ENCODE measurements around the gene WDR64. TPM values are rescaled to one million over a fixed set of nuclear protein-coding genes. Genes with fewer than 3 reads are reported as not detected.

WDR64 gene
- total RNA-seq, 1 experiment from 2014 or later: not detected

DNA sequence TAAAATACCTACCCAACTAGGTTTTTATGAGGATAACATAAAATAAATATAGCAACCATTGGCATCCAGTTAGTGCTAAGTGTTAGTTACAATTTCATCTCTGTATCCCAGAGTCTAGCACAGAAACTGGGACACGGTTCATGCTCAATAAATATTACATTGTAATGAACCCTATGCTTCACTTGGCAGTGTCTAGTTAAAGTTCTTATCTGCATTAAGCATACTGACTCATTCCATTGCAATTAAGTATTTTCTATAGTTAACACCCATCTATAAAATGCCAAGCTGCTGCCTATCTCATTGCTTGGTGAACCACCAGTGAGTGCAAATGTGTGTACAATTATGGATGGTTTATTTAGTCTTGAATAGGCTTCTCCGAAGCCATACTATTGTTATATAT is 27.1 kb upstream of the WDR64 start:
- intact Hi-C loops (cut with micrococcal nuclease; ENCODE audit: unreplicated experiment): no loop called here

DNA sequence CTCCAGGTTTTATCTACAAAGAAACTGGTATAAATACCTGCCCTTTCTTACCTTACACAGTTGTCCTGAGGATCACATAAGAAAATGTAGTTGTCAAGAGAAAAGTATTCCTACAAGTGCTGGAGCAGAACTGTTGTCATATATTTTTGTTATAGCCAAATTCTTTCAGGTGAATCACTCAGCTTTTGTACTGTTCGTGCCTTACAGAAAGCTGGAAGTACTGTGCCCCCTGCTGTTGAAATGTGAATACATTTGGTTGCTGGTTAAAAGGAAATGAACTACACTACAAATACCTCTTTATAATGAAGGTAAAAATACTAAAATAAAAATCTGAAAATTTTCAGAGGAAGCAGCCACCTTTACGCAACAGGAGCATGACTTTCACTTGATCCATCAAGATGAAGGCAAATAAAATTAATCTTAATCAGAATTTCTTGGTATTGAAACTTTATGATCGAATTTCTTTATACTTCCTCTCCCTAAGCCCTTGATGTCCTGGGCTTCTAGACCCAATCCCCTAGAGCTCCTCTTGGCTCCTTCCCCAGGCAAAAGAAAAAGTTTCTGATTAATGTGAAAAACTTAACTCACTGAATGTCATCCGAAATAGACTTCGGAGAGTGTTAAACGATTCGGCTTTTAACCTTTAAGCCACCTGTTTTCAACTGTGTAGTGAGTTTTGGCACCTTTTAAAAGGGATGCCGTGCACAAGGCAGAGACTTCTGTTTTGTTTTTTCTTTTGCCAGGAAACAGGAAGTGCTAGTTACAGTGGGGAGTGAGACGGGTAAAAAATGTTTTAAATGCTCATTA is 24.4 kb upstream of the WDR64 start:
- POLR2A ChIA-PET: no interaction called here
- Mint-ChIP-seq H3K4me3 (ENCODE audit: unreplicated experiment) (no peak overlapping the region), H3K27ac (ENCODE audit: unreplicated experiment) (no peak overlapping the region), H3K4me1 (ENCODE audit: low read depth, unreplicated experiment) (peaks cover 9% of the 10 kb centered on the region), H3K27me3 (ENCODE audit: insufficient read depth, unreplicated experiment) (no peaks in the 10 kb centered on the region), H3K36me3 (ENCODE audit: insufficient read depth, unreplicated experiment) (peaks cover 23% of the 10 kb centered on the region), H3K9me3 (ENCODE audit: unreplicated experiment) (no peaks in the 10 kb centered on the region)
- H3K4me1 ChIP-seq: peaks cover 5% of the 10 kb centered on the region; the same call in 1 of the 2 replicates
- no peaks in the 10 kb centered on the region for H3K36me3 ChIP-seq (ENCODE audit: control insufficient read depth, insufficient read depth, low read length)
- H3K27me3 ChIP-seq (replicated peaks; ENCODE audit: control insufficient read depth, insufficient read depth, low read length): no peaks in the 10 kb centered on the region
- H3K4me3 ChIP-seq (ENCODE audit: low read depth, low read length): no peak overlapping the region
- peak in 1 of 2 experiments; percentile 45 for DNase-seq
- no TSS peak for BruUV-seq (replicated peaks)
- peak; percentile 51 to 52 for TF ChIP-seq CTCF (IDR thresholded peaks at IDR 0.05; ENCODE audit: insufficient read depth in 1 of 2, low read depth in 1 of 2, low read length in 1 of 2, severe bottlenecking in 1 of 2, unreplicated experiment in 1 of 2)
- CTCF ChIA-PET: interaction anchor here (1.2 kb wide), 1 partner anchor 17 kb away, joined by 9 read pairs; no protein-coding TSS in a partner anchor
- H3K9me3 ChIP-seq: no peaks in the 10 kb centered on the region
- intact Hi-C loops (cut with micrococcal nuclease; ENCODE audit: unreplicated experiment): loop anchor here (1.0 kb wide), 2 partner anchors 16 to 96 kb away; no protein-coding TSS in a partner anchor

More for the DNA sequence above, 27.1 kb upstream of the WDR64 start:
- no peak for TF ChIP-seq CTCF (IDR thresholded peaks at IDR 0.05; ENCODE audit: insufficient read depth in 1 of 2, low read depth in 1 of 2, low read length in 1 of 2, severe bottlenecking in 1 of 2, unreplicated experiment in 1 of 2)
- Mint-ChIP-seq H3K9me3 (ENCODE audit: unreplicated experiment) (no peaks in the 10 kb centered on the region), H3K4me1 (ENCODE audit: low read depth, unreplicated experiment) (no peaks in the 10 kb centered on the region), H3K27ac (ENCODE audit: unreplicated experiment) (no peak overlapping the region), H3K36me3 (ENCODE audit: insufficient read depth, unreplicated experiment) (peaks cover 16% of the 10 kb centered on the region), H3K27me3 (ENCODE audit: insufficient read depth, unreplicated experiment) (no peaks in the 10 kb centered on the region), H3K4me3 (ENCODE audit: unreplicated experiment) (no peak overlapping the region)
- H3K4me3 ChIP-seq (ENCODE audit: low read depth, low read length): no peak overlapping the region
- H3K36me3 ChIP-seq (ENCODE audit: control insufficient read depth, insufficient read depth, low read length): no peaks in the 10 kb centered on the region
- no peaks in the 10 kb centered on the region for H3K27me3 ChIP-seq (replicated peaks; ENCODE audit: control insufficient read depth, insufficient read depth, low read length)
- H3K4me1 ChIP-seq: no peaks in the 10 kb centered on the region
- DNase-seq: no peak
- no TSS peak for BruUV-seq (replicated peaks)
- no peaks in the 10 kb centered on the region for H3K9me3 ChIP-seq
- CTCF ChIA-PET: interaction anchor here (0.7 kb wide), 1 partner anchor 12 kb away, joined by 3 read pairs; no protein-coding TSS in a partner anchor
- POLR2A ChIA-PET: no interaction called here

DNA sequence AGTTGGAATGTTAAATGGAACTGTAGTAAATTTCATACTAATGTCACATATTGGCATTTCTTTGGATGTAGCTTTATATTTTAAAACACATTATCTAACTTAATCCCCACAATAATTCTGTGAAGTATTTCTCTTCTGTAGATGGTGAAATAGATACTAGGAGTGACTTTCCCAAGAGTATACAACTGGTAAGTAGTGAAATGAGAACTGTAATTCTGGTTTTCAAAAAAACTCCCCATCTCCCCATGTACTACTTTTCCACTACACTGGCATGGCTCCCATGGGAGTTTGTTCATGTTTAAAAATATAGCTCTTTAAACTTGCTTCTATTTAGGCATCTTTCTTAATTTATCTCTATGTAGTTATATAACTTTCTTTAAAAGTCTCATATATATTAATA is 22.1 kb upstream of the WDR64 start:
- Histone ChIP-seq H3K4me3 (ENCODE audit: low read depth, low read length) (no peak overlapping the region), H3K4me1 (peaks cover 8% of the 10 kb centered on the region), H3K27me3 (replicated peaks; ENCODE audit: control insufficient read depth, insufficient read depth, low read length) (no peaks in the 10 kb centered on the region), H3K36me3 (ENCODE audit: control insufficient read depth, insufficient read depth, low read length) (peaks cover 1% of the 10 kb centered on the region; the same call in 1 of the 2 replicates), H3K9me3 (peaks cover 2% of the 10 kb centered on the region; the same call in 1 of the 2 replicates)
- intact Hi-C loops (cut with micrococcal nuclease; ENCODE audit: unreplicated experiment): no loop called here
- Mint-ChIP-seq H3K9me3 (ENCODE audit: unreplicated experiment) (peaks cover 5% of the 10 kb centered on the region), H3K4me1 (ENCODE audit: low read depth, unreplicated experiment) (peaks cover 12% of the 10 kb centered on the region), H3K36me3 (ENCODE audit: insufficient read depth, unreplicated experiment) (peaks cover 26% of the 10 kb centered on the region), H3K27me3 (ENCODE audit: insufficient read depth, unreplicated experiment) (no peaks in the 10 kb centered on the region), H3K27ac (ENCODE audit: unreplicated experiment) (no peak overlapping the region), H3K4me3 (ENCODE audit: unreplicated experiment) (no peak overlapping the region)
- no peak for TF ChIP-seq CTCF (IDR thresholded peaks at IDR 0.05; ENCODE audit: insufficient read depth in 1 of 2, low read depth in 1 of 2, low read length in 1 of 2, severe bottlenecking in 1 of 2, unreplicated experiment in 1 of 2)
- ChIA-PET POLR2A (no interaction called here), CTCF (no interaction called here)
- no peak for DNase-seq
- no TSS peak for BruUV-seq (replicated peaks)

All from Caco-2 (cell line).